DND-41 (cell line): ENCODE results near the gene CCDC13.

ENCODE experiments used
- EZH2 ChIP-seq: IDR thresholded peaks from 3 replicates; pipeline ENCODE4 v1.6.1; 2012; ENCODE audit warnings: borderline replicate concordance, low read depth, mild to moderate bottlenecking, moderate library complexity, low read length, inconsistent platforms; ENCODE audit not compliant: severe bottlenecking
- TF ChIP-seq, protein P1 (sequence below): IDR thresholded peaks from 2 replicates; pipeline ENCODE4 v1.5.1; 2012; ENCODE audit warnings: borderline replicate concordance, low read length, moderate library complexity, mild to moderate bottlenecking; ENCODE audit not compliant: poor library complexity, severe bottlenecking; ENCODE audit errors: extremely low read depth

DNA sequence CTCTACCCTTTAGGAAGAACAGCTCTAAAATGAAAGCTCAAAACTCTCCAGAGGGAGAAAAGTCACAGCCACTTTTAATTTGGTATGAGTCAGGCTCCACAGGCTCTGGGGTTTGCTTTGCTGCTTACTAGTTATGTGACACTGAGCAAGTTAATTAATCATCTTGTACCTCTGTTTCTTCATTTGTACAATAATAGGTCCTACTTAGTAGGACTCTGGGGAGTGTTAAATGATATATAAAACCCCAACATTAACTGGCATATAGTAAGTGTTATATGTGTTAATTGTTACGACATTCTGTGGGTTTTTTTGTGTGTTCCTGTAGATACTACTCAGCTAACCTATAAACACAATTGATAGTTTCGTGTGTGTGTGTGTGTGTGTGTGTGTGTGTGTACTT is 42.8 kb upstream of the CCDC13 start:
- TF ChIP-seq, protein P1, sequence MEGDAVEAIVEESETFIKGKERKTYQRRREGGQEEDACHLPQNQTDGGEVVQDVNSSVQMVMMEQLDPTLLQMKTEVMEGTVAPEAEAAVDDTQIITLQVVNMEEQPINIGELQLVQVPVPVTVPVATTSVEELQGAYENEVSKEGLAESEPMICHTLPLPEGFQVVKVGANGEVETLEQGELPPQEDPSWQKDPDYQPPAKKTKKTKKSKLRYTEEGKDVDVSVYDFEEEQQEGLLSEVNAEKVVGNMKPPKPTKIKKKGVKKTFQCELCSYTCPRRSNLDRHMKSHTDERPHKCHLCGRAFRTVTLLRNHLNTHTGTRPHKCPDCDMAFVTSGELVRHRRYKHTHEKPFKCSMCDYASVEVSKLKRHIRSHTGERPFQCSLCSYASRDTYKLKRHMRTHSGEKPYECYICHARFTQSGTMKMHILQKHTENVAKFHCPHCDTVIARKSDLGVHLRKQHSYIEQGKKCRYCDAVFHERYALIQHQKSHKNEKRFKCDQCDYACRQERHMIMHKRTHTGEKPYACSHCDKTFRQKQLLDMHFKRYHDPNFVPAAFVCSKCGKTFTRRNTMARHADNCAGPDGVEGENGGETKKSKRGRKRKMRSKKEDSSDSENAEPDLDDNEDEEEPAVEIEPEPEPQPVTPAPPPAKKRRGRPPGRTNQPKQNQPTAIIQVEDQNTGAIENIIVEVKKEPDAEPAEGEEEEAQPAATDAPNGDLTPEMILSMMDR, result no peak
- no peak for TF ChIP-seq EZH2
